Transverse colon (tissue), 4 donors: ENCODE measurements around the gene BHLHE41.

Experiments used
- CTCF ChIP-seq, 5 experiments: fragments of 200-600 bp in 3 of 5; fragments of 450-650 bp in 2 of 5; sonication (generic) in 3 of 5; IDR thresholded peaks; 1 replicate in 2 of 5; 2 replicates in 3 of 5; pipeline ENCODE4 v1.5.1; 2016 to 2017; ENCODE audit warnings: antibody characterized with exemption in 5 of 5, inconsistent platforms in 3 of 5, mild to moderate bottlenecking in 2 of 5, moderate library complexity in 1 of 5
- EP300 ChIP-seq: sonication (generic); formaldehyde crosslinking; IDR thresholded peaks from one replicate; pipeline ENCODE4 v1.6.1; 2017; ENCODE audit warnings: antibody characterized with exemption, low read depth
- POLR2A ChIP-seq: fragments of 450-650 bp; IDR thresholded peaks from one replicate; pipeline ENCODE4 v1.6.1; 2016; ENCODE audit warnings: antibody characterized with exemption, mild to moderate bottlenecking, moderate library complexity
- POLR2AphosphoS5 ChIP-seq, 3 donors: sonication (generic); formaldehyde crosslinking; IDR thresholded peaks; one replicate each; pipeline ENCODE4 v1.6.1; 2016; ENCODE audit warnings: antibody characterized with exemption in 3 of 3

- TF ChIP-seq POLR2AphosphoS5 (IDR thresholded peaks at IDR 0.05): no peak
- no peak for TF ChIP-seq CTCF (IDR thresholded peaks at IDR 0.05)
- TF ChIP-seq POLR2A: no peak
- no peak for TF ChIP-seq EP300
Measured at GRCh38 chr12:26164118-26164517, 39.3 kb upstream of the BHLHE41 start.
